Amniotic stem cell (primary cell): ENCODE measurements around the gene WDR64.
A peak's percentile ranks its signal among the peaks of the same experiment; 100 is the strongest.

Experiments
- DNase-seq: peaks from one replicate; lab custom pipeline; 2025; lab: John Stamatoyannopoulos, UW

The WDR64 gene

DNA sequence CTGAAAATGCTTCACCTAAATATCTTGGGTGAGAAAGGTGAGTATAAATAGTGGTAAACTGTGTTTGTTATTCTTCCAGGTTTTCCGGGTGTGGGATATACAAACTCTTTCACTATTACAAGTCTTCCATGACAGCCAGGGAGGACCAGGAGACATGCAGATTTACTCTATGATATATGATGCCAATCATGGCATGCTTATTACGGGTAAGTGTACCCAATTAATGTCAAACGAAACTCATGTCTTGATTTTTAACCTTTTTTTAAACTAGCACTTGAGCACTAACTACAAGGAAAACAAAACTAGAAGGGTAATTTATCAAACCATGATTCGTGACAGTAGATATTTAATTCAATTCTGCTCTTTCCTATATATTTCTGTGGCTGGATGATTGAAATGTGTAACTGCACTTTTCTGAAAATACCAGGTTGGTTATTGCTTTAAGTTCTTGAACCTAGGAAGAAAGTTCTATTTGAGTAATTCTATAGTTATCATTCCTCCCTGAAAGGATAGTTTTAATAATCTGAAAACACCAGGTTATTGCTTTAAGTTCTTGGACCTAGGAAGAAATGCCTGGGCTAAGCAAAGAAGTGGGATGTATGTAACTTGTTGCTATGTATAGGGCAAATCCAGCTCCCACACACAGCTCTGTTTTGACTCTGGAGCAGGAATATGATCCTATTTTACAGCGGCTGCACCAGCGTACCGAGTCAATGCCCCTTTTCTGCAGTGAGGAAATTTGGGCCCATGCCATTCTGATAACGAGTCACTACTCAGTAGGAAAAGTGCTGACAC lies 86.4 kb downstream of the WDR64 start:
- DNase-seq = no peak

GRCh38 chr1:241742084-241742483 lies 90.0 kb downstream of the WDR64 start:
- DNase-seq = no peak

DNA sequence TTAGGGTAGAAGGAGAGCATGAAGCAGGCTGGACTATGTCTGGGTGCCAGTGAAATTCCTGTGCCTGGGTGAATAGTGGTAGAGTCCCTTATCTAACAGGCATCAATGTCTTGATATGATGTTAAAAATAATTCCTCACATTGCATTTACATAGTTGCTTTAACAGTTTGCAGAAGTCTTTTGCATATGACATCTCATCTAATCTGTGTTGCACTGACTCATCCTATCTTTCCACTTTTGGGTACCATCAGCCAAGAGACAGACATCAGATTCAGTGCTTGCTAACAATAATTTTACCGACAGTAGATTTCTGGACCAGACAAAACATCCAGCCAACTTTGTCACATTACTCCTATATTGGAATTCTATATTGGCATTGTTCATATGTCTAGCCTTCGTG lies 92.5 kb downstream of the WDR64 start:
- DNase-seq = no peak

DNA sequence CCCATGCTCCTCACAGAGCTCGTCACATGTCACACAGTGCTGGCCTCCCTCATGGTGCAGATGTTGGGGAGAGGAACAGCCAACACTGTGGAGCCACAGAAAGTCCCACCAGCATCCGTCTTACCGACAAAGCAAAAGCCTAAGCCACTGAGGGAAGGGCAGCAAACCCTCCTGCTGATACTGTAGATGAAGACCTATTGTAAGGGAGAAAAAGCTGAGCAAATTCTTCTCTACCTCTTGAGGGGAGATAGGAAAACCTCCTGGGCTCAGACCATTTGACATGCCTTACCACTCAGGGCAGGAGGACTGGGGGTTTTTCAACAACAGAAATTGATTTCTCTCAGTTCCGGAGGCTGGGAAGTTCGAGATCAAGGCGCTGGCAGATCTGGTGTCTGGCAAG lies 95.9 kb downstream of the WDR64 start:
- no peak for DNase-seq

GRCh38 chr1:241749041-241749944 lies 97.2 kb downstream of the WDR64 start:
- no peak for DNase-seq

GRCh38 chr1:241749945-241750695 lies 98.0 kb downstream of the WDR64 start:
- DNase-seq = no peak

DNA sequence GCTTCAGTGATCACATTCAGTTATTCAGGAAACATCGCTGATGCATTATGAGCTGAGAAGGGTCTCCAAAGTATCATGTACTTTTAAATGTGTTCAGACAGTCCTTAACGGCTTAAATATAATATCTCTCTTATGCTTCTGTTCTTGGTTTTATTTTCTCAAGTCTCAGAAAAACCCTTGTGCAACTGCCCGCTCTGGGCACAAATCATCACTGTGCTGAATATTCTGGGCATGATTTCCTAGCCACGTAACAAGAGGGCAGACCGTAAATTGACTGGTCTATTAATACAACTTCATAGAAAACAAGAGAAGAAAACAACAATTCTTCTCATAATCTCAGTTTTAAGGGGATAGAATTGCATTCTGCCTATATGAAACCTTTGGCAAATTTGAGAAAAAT lies 99.4 kb downstream of the WDR64 start:
- no peak for DNase-seq

DNA sequence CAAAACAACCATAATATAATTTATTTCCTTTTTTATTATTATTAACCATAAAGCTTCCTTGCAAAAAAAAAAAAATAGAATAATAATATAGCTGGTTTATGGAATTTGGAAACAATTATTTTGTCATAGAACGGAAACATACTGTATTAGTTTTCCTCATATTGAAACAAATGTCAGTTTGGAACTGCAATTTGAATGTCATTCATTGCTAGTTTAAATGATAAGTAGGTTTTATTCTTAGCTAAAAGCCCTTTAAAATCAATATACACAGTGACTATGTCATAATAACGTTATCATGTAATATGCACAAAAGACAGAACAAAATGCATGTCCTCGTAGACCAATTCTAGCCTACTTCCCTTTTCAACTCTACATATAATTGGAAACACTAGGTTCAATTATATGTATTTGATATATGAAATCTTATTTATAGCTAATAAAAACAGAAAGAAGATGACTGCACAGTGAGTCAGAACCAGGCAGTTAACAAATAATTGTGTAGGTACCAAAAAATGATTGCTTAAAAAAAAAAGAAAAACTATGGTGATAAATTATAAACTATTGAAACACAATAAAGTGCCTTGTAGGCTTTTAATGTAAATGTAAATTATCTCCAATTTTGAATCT lies 110.7 kb downstream of the WDR64 start:
- no peak for DNase-seq

DNA sequence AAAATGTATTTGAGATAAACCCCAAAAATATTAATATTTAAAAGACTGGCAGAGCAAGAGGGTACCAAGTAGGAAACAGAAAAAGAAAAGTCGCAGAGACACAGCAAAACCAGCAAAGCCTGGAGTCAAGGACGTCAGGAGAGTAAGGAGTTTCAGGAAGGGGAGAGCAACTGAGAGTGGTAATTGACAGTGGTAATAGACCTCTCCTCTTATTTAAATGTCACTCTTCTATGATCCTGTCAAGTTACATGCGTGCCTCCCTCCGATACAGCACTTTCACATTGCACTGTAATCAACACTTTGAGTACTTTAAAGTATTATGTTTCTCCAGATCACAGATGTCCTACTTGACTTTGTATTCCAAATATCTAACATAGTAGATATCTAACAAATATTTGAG lies 113.3 kb downstream of the WDR64 start:
- no peak for DNase-seq

GRCh38 chr1:241767737-241768136 lies 115.7 kb downstream of the WDR64 start:
- no peak for DNase-seq

DNA sequence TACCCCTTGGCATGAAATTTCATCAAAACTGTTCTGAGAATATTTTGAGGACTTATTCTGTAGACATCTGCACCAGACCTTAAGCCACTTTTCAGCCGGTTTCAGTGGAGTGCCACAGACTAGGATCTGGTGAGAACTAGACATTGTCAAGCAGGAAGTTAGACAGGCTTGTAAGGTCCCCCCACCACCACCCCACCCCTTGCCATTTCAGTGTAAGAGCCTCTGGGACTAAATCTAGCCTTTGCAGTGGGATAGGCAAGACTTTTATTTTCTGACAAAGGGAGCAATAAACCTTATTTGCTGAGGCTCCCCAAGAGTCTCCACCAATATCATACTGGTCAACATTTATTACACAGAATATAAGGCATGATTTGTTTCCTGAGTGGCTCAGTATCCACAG lies 118.0 kb downstream of the WDR64 start:
- no peak for DNase-seq

DNA sequence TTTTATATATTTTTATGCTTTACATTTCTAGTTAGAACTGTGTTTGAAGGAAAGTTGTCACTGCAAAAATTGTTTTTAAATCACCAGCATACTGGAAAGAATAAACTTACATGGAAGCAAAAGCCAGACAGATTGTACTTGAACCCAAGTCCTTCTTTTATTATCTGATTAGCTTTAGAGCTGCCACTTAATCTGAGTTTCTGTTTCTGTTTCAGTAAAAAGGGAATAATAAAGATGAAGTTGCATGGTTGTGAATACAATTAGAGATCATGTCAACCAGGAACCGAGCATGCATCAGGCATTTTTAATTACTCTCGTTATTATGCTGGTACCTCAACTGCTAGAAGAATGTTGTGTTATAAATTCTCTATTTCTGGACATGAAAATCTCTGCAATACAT lies 119.0 kb downstream of the WDR64 start:
- no peak for DNase-seq

DNA sequence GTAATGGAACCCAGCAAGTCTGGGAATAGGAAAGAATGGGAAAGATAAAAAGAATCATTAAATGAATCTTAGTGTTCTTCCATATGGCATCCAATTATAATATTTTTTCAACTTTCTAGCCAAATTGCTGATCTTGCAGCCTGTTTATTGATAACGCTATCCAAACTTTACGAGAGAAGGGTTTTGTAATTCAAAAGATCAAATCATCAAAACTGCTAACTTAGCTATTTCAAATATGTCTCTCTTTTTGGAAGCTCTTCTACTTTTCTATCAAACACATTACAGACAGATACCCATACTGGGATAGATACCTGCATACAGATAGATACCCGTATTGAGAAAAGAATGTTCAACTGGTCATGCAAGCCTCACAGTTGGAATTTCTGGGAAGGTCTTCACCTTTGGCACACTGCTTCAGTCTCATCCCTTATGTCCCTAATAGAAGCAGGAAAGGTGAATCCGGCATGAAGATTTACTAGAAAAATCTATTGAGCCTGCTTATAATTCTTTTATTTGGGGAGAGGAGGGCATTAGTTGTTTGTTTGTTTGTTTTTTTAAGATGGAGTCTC lies 120.9 kb downstream of the WDR64 start:
- no peak for DNase-seq

- no peak for DNase-seq
These were observed 121.9 kb downstream of the WDR64 start for GRCh38 chr1:241773991-241774390.

DNA sequence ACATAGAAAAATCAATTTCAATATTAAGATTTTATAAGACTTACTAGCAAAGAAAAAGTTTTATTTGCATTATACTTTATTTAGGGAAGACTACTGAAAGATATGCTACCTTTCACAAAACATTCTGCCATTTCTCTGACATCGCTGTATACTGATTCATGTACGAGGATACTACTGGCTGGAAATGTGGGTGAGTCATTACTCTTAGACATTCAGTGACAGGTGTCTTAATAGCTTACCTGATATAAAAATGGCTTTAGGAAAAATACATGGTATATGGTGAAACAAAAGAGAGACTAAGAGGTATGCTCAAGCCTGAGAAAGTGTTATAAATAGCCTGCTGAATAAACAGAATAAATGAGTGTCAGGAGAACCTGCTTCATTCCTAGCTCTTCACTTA lies 122.9 kb downstream of the WDR64 start:
- DNase-seq = no peak

DNA sequence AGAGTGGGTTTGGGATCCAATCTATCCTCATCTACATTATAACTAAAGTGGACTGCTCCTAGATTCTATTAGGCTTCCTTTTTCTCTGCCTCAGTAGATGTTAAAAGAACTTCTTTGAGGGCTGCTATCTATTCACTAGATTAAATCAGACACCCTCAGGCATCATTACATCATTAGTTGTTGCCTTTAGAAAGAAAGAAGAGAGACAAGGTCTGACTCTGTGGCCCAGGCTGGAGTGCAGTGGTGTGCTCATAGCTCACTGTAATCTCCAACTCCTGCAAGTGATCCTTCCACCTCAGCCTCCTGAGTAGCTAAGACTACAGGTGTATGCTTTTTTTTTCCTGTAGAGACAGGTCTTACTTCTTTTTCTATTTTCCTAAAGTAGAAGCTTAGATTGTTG lies 124.8 kb downstream of the WDR64 start:
- DNase-seq = no peak

DNA sequence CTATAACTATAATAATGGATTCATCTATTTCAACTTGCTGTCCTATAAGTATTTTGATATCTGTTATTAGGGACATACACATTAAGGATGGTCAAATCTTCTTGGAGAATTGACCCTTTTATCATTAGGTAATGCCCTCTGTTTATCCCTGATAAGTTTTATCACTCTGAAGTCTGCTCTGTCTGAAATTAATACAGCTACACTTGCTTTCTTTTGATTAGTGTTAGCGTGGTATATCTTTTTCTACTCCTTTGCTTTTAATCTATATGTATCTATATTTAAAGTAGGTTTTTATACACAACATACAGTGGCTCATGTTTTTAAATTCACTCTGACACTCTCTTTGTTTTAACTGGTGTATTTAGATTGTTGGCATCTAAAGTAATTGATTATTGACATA lies 126.0 kb downstream of the WDR64 start:
- DNase-seq = no peak

DNA sequence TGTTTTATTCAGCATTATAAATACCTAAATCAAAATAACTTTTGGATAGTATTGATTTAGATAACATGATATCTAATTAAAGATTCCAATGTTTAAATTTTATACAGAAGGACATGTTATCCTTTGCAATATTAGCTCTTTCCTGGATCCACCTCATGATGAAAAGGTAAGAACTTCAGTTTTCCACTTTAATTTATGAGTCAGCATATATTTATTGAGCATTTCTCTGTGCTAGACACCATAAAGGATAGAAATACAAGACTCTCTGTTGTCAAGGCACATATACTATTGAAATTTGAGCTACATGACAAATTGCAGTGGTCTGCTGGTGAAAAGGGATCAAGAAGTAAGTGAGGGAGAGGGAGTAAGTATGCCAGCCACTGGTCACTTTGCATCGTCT lies 127.8 kb downstream of the WDR64 start:
- DNase-seq = no peak

DNA sequence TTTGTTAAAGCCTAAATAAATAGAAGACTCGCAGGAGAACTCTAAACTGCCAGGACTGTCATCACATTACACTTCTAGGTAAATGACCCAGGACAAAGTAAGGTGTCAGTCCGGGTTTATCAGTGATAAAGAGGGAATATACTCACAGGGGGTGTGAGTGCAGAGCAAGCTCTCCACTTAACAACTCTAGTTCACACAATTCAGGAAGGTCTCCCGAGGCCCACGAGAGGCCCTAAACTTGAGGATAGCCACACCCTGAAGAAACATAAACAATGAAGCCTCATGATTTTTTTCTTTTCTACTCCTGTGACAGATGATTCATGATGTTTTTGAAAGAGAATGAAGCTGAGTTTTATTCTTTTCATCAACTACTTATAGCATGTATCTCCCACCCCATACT lies 130.3 kb downstream of the WDR64 start:
- DNase-seq = no peak

DNA sequence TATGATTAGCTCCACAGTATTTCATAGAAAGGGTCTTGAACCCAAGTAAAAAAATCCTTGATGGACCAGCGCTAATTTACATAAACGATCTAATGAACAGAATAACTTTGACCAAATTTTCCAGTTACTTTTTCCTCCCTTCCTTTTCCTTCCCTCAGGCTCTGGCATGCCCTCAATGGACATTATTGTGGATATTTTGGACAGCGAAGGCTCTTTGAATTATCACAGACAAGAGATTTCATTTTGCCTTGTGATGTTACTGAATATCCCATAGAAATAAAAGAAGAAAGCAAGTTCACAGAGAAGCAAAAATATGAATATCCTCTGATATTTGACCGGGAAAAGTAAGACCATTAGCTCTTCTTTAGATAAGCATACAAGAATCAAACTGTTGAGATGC lies 135.6 kb downstream of the WDR64 start:
- no peak for DNase-seq

GRCh38 chr1:241789061-241789460 lies 137.0 kb downstream of the WDR64 start:
- DNase-seq = no peak

DNA sequence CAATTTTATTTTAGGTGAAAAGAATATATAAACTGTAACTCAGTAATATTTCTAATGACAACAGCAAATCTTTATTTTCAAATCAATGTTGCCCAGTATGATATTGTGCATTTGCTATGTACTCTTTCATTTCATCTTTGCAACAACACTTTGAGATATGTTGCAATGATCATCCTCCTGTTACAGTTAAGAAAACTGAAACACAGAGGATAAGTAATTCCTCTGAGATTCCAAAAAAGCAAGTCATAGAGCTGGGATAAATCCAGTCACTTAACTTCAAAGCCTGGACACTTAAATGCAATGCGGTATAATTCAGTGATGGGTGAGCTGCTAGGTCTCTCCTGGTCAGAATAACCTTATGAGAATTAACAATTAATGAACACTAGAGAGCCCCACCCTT lies 147.3 kb downstream of the WDR64 start:
- peak; percentile 20 for DNase-seq
